Activated naive CD4-positive, alpha-beta T cell treated with anti-CD3 and anti-CD28 coated beads, Interleukin-2, amount 50 U/mL, for 24 hours (primary cell): Measurements from ENCODE around the gene PSMD13.
"Not testable (repeated sequence)": the region's sequence is repeated elsewhere in the genome, so short reads cannot be mapped to it uniquely, and the experiment has no call there.

Experiments used
- H3K27ac Mint-ChIP-seq: one replicate; pipeline ENCODE4 v1.8.0; 2021; ENCODE audit warnings: mild to moderate bottlenecking, mixed read lengths
- H3K27me3 Mint-ChIP-seq: one replicate; pipeline ENCODE4 v1.8.0; 2021; ENCODE audit warnings: mixed read lengths
- H3K36me3 Mint-ChIP-seq: one replicate; pipeline ENCODE4 v1.8.0; 2021; ENCODE audit warnings: mixed read lengths
- H3K4me1 Mint-ChIP-seq: one replicate; pipeline ENCODE4 v1.8.0; 2021; ENCODE audit warnings: mixed read lengths
- H3K4me3 Mint-ChIP-seq: one replicate; pipeline ENCODE4 v1.8.0; 2021; ENCODE audit warnings: mild to moderate bottlenecking, mixed read lengths
- H3K9me3 Mint-ChIP-seq: one replicate; pipeline ENCODE4 v1.8.0; 2021; ENCODE audit warnings: mixed read lengths

The PSMD13 gene

DNA sequence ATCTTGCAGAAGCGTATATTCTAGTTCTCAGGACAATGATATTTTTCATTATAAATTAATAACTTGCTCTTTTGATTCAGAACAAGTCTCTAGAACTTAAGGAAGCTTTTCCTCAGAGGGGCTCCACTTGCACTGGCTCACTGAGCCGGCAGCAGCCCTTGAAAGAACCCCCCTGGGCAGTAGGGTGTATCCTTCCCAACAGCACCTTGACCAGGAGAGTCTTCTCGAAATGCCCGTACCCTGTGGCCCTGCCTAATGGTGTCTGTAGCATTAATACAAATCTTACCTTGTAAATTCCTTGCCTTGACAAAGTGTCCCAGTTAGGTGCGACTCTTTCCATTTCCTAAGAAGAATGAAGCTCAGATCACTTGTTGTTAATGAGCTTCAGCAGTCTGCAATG is 13.5 kb downstream of the PSMD13 start:
- H3K36me3 Mint-ChIP-seq: peaks cover 25% of the 10 kb centered on the region

DNA sequence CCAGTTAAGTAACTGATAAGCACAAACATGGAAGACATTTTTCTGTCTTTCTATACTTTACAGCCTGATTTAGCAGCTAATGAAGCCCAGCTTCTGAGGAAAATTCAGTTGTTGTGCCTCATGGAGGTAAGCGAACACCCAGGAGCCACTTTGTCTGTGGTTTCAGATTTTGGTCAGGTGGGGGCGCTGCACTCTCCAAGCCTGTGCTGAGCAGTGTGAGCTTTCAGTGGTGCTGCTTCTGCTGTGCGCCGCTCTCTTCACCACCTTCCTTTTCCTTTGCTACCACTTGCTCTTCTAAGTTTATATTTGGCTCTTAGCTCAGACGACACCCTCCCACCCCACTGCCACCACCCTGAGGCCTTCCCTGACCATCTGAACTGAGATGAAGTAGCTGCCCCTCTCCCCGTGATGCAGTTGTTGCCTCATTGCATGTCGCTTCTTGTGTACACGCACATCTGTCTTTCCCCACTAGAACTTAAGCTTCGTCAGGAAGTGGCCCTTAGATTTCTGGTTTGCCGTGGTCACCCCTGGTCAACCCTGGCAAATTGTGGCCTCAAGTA is 14.0 kb downstream of the PSMD13 start:
- Mint-ChIP-seq H3K36me3 (peaks cover 23% of the 10 kb centered on the region), H3K27ac (peak overlapping the region; percentile 41), H3K4me1 (peaks cover 18% of the 10 kb centered on the region), H3K9me3 (no peaks in the 10 kb centered on the region), H3K4me3 (no peak overlapping the region), H3K27me3 (no peaks in the 10 kb centered on the region)

More for the DNA sequence above, 13.5 kb downstream of the PSMD13 start:
- Mint-ChIP-seq H3K4me1 (peaks cover 21% of the 10 kb centered on the region), H3K27me3 (no peaks in the 10 kb centered on the region), H3K4me3 (no peak overlapping the region), H3K27ac (no peak overlapping the region), H3K9me3 (no peaks in the 10 kb centered on the region)

DNA sequence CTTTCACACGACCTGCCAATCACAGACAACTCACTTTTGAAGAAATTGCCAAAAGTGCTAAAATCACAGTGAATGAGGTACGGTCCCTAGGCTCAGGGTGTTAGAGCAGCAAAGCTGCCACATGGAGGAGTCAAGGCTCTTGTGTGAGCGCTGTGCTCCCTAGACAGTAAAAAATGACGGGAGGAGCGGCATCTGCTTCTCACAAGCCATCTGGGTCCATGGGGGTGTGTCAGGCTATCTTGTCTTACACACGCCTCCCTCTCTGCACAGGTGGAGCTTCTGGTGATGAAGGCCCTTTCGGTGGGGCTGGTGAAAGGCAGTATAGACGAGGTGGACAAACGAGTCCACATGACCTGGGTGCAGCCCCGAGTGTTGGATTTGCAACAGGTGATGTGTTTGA is 14.8 kb downstream of the PSMD13 start:
- Mint-ChIP-seq H3K27me3 (no peaks in the 10 kb centered on the region), H3K4me3 (no peak overlapping the region), H3K36me3 (peaks cover 22% of the 10 kb centered on the region), H3K4me1 (peaks cover 18% of the 10 kb centered on the region), H3K9me3 (no peaks in the 10 kb centered on the region), H3K27ac (peak overlapping the region; percentile 23)

DNA sequence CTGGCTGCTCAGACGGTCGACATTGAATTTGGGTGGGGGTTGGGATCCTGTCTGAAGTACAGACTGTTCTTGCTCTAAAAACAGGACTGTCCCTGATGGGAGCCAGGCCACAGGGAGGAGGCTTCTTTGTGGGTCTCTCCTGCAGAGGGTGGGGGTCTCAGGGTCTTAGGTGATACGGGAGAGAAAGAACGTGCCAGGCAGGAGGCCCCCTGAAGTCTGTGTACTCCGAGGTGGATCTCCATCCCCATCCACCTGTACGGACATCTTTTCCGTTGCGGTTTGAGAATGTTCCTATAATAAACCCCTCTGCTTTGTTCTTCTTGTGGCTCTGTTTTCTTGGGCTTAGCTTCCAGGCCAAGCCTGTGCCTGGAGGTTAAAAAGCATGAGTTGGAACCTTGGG is 15.9 kb downstream of the PSMD13 start:
- H3K36me3 Mint-ChIP-seq: peaks cover 19% of the 10 kb centered on the region
- no peak overlapping the region for H3K27ac Mint-ChIP-seq
- no peaks in the 10 kb centered on the region for H3K27me3 Mint-ChIP-seq
- H3K9me3 Mint-ChIP-seq: no peaks in the 10 kb centered on the region
- peaks cover 18% of the 10 kb centered on the region for H3K4me1 Mint-ChIP-seq
- no peak overlapping the region for H3K4me3 Mint-ChIP-seq

DNA sequence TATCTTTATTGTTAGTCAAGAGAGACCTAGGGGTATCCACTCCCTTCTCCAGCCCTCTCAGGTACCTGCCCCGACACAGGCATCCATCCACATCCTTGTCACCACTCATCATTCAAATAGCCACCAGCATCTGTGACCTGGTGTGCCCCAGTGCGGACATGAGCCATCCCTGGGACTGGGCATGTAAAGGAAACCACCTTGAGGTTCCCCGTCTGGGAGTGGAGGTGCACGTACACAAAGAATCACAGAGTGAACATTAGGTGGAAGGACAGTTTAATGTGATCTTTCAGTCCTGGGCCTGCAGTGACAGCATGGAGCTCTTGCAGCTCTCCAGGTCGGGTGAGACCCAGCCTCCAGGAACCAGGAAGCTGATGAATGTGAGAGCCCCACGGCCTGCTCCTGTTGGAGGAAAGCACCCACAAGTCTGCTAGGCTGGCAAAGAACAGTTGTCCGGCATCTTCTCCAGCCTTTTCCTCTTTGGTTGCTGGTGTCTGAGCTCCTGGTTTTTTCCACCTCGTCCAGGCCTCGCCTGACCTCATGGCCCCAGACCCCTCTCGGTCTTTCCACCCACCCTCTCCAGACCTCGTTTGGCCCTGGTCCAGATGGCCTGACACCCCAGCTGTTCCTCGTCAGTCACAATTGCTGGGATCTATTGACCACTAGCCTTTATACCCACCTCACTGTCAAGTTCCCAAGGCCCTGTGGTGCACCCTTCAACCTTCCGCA is 16.5 kb downstream of the PSMD13 start:
- no peak overlapping the region for H3K4me3 Mint-ChIP-seq
- H3K4me1 Mint-ChIP-seq: peaks cover 18% of the 10 kb centered on the region
- no peaks in the 10 kb centered on the region for H3K9me3 Mint-ChIP-seq
- no peaks in the 10 kb centered on the region for H3K27me3 Mint-ChIP-seq
- no peak overlapping the region for H3K27ac Mint-ChIP-seq
- peaks cover 15% of the 10 kb centered on the region for H3K36me3 Mint-ChIP-seq

GRCh38 chr11:253886-254270 is 17.1 kb downstream of the PSMD13 start:
- Mint-ChIP-seq H3K36me3 (peaks cover 15% of the 10 kb centered on the region), H3K27ac (peak overlapping the region; percentile 72), H3K4me3 (no peak overlapping the region), H3K4me1 (peaks cover 18% of the 10 kb centered on the region), H3K9me3 (no peaks in the 10 kb centered on the region), H3K27me3 (no peaks in the 10 kb centered on the region)

DNA sequence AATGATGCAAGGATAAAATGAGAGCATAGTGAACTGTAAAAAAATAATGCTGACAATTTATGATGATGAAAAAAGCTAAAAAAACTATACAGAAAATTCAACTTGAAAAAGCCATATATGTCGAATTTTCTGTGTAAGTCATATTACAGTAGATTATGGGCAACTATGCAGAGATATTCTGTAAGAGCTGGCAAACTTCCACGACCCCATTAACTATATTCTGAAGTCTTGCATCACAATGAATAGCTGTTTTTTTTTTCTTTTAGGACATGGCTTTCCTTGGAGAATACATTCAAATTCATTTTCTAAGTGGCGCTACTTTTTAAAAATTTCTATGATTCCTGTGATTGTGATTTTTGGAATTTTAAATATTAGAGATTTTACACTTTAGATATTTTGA is 18.4 kb downstream of the PSMD13 start:
- H3K27ac Mint-ChIP-seq: no peak overlapping the region
- H3K9me3 Mint-ChIP-seq: no peaks in the 10 kb centered on the region
- no peaks in the 10 kb centered on the region for H3K27me3 Mint-ChIP-seq
- peaks cover 12% of the 10 kb centered on the region for H3K36me3 Mint-ChIP-seq
- H3K4me3 Mint-ChIP-seq: no peak overlapping the region
- H3K4me1 Mint-ChIP-seq: peaks cover 14% of the 10 kb centered on the region

GRCh38 chr11:255816-256215 is 19.0 kb downstream of the PSMD13 start:
- H3K36me3 Mint-ChIP-seq: peaks cover 12% of the 10 kb centered on the region
- no peaks in the 10 kb centered on the region for H3K9me3 Mint-ChIP-seq
- no peaks in the 10 kb centered on the region for H3K27me3 Mint-ChIP-seq
- peak overlapping the region; percentile 66 for H3K27ac Mint-ChIP-seq
- peaks cover 9% of the 10 kb centered on the region for H3K4me1 Mint-ChIP-seq
- H3K4me3 Mint-ChIP-seq: no peak overlapping the region

- no peak overlapping the region for H3K27ac Mint-ChIP-seq
- H3K36me3 Mint-ChIP-seq: peaks cover 7% of the 10 kb centered on the region
- no peaks in the 10 kb centered on the region for H3K4me1 Mint-ChIP-seq
Observed at GRCh38 chr11:256952-257737, 20.4 kb downstream of the PSMD13 start.

DNA sequence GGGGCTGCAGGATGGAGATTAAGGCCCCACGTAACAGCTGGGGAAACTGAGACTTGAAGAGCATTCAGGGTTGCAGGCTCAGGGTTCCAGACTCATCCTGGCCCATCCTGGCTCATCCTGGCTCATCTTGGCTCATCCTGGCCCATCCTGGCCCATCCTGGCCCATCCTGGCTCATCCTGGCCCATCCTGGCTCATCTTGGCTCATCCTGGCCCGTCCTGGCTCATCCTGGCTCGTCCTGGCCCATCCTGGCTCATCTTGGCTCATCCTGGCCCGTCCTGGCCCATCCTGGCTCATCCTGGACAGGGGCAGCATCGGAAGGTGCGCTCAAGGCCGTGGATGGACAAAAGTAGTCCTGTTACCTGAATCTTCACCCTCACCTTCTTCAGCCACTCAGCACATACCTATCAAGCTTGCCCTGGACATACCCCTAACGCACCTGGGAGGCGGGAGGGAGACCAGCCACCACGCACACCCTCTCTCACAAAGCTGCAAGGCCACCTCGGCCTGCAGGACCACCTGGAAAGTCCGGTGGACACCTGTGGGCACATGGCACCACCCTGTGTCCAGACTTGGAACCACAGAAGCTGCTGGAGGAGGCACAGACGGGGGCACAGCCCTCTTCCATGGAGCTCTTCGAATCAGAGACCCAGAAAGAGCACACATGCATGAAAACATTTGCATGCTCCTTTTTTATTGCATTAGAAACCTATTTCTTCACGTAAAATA is 21.2 kb downstream of the PSMD13 start:
- Mint-ChIP-seq H3K36me3 (peaks cover 2% of the 10 kb centered on the region), H3K27me3 (no peaks in the 10 kb centered on the region), H3K27ac (no peak overlapping the region), H3K4me1 (no peaks in the 10 kb centered on the region), H3K9me3 (no peaks in the 10 kb centered on the region), H3K4me3 (no peak overlapping the region)

More at GRCh38 chr11:256952-257737, 20.4 kb downstream of the PSMD13 start:
- no peaks in the 10 kb centered on the region for H3K9me3 Mint-ChIP-seq
- H3K4me3 Mint-ChIP-seq: no peak overlapping the region
- no peaks in the 10 kb centered on the region for H3K27me3 Mint-ChIP-seq

GRCh38 chr11:259413-259812 is 22.6 kb downstream of the PSMD13 start:
- H3K36me3 Mint-ChIP-seq: no peaks in the 10 kb centered on the region
- H3K4me1 Mint-ChIP-seq: no peaks in the 10 kb centered on the region
- H3K27ac Mint-ChIP-seq: no peak overlapping the region
- no peaks in the 10 kb centered on the region for H3K27me3 Mint-ChIP-seq
- H3K4me3 Mint-ChIP-seq: no peak overlapping the region
- H3K9me3 Mint-ChIP-seq: no peaks in the 10 kb centered on the region

DNA sequence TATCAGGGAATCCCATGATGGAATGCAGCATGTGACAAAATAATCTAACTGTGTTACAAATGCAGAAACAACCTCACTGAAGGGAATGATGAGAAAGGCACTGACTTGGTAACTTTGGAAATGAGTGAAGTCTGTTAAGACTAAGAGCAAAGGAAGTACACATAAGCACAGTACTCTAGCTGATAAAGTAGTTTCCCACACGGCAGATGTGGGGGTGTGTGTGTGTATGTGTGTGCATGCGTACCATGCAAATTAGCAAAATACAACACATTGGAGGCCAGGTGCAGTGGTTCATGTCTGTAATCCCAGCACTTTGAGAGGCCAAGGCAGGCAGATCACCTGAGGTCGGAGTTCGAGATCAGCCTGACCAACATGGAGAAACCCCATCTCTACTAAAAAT is 24.8 kb downstream of the PSMD13 start:
- peaks cover 8% of the 10 kb centered on the region for H3K4me1 Mint-ChIP-seq
- H3K9me3 Mint-ChIP-seq: no peaks in the 10 kb centered on the region
- H3K27ac Mint-ChIP-seq: no peak overlapping the region
- H3K27me3 Mint-ChIP-seq: no peaks in the 10 kb centered on the region
- H3K36me3 Mint-ChIP-seq: no peaks in the 10 kb centered on the region
- H3K4me3 Mint-ChIP-seq: no peak overlapping the region

DNA sequence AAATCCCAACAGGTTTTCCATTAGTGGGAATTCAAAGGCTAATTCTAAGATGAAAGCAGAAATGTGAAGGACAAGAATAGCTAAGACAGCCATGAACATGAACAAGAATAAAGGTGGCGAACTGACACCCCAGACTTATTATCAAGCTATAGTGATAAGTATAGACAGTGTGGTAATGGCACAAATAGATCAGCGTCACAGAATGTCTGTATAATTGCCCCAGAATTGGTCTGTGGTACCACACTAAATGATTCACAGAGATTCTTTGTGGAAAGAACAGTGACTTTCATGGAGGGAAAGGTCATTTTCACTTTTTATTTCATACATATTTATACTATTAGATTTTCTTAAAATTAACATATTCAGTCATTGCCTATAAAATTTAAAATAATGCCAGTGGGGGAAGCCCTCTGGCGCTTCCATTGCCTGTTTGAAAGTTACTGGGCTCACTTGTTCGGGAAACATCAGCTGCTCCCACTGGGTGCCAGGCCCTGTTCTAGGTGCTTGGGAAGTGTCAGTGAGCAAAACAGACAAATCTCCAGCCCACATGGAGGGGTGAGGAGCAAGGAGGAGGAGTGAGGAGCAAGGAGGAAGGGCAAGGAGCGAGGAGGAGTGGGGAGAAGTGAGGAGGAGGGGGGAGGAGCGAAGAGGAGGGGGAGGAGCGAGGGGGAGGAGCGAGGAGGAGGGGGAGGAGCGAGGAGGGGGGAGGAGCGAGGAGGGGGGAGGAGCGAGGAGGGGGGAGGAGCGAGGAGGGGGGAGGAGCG is 30.1 kb downstream of the PSMD13 start:
- Mint-ChIP-seq H3K4me3 (peak overlapping the region; percentile 74), H3K36me3 (no peaks in the 10 kb centered on the region), H3K4me1 (peaks cover 44% of the 10 kb centered on the region), H3K27me3 (no peaks in the 10 kb centered on the region), H3K9me3 (no peaks in the 10 kb centered on the region), H3K27ac (peak overlapping the region; percentile 98)

DNA sequence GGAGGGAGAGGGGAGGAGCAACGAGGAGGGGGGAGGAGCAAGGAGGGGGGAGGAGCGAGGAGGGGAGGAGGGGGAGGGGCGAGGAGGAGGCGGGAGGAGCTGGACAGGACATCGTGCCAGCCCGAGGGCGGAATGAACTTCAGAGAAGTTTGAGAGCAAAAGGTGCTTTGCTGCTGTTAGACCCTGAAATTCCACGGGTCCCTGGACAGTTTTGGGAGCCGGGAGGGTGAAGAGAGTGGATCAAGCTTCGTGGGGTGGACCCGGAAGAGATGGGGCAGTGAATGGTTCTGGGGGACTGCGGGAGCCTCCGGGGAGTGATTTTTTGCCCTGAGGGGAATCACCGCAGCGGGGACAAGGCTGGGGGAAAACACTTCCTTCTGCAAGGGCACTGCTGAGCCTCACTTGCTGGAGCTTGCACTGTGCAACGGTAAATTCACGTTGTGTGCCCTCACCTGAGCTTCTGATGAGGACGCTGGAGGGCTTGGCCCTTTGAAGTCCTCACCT is 30.8 kb downstream of the PSMD13 start:
- Mint-ChIP-seq H3K36me3 (no peaks in the 10 kb centered on the region), H3K9me3 (no peaks in the 10 kb centered on the region), H3K4me1 (peaks cover 44% of the 10 kb centered on the region), H3K27ac (peak overlapping the region; percentile 98), H3K4me3 (peak overlapping the region; percentile 93), H3K27me3 (no peaks in the 10 kb centered on the region)

- peak overlapping the region; percentile 98 for H3K27ac Mint-ChIP-seq
- H3K9me3 Mint-ChIP-seq, H3K36me3 Mint-ChIP-seq, H3K27me3 Mint-ChIP-seq: not testable (repeated sequence)
- peaks cover 44% of the 10 kb centered on the region for H3K4me1 Mint-ChIP-seq
- peak overlapping the region; percentile 93 for H3K4me3 Mint-ChIP-seq
Observed at GRCh38 chr11:268716-269145, 32.0 kb downstream of the PSMD13 start.
